ENCODE data around the gene ABCB10. TPM values are rescaled to one million over a fixed set of nuclear protein-coding genes. Genes with fewer than 3 reads are reported as not detected.
A peak's percentile ranks its signal among the peaks of the same experiment; 100 is the strongest.

ABCB10 gene
- total RNA-seq, 1 experiment from 2014 or later, result 13.8 TPM

- Histone ChIP-seq H2BK120ac (ENCODE audit: low read depth, low read length, poor library complexity, severe bottlenecking) (no peak overlapping the region), H2AFZ (ENCODE audit: low read length) (no peak overlapping the region), H3K79me1 (ENCODE audit: insufficient read depth, low read depth, low read length, poor library complexity, severe bottlenecking) (no peaks in the 10 kb centered on the region), H3K4me1 (ENCODE audit: insufficient read depth, low read length) (no peaks in the 10 kb centered on the region), H3K9me3 (ENCODE audit: control insufficient read depth, low read depth, low read length) (no peaks in the 10 kb centered on the region), H4K91ac (ENCODE audit: insufficient read length, low read depth, low read length) (no peak overlapping the region), H3T11ph (ENCODE audit: low read length) (no peak overlapping the region), H3K27me3 (ENCODE audit: insufficient read depth, low read length) (no peaks in the 10 kb centered on the region), H4K20me1 (ENCODE audit: control insufficient read depth, insufficient read depth, insufficient read length) (no peaks in the 10 kb centered on the region), H2AK5ac (ENCODE audit: insufficient read length, low read length) (no peak overlapping the region), H2BK20ac (ENCODE audit: low read depth, low read length, poor library complexity, severe bottlenecking) (no peak overlapping the region), H3K56ac (ENCODE audit: insufficient read length, low read depth, low read length) (no peak overlapping the region), H3K18ac (ENCODE audit: insufficient read length, low read depth, low read length) (no peak overlapping the region), H3K27ac (ENCODE audit: insufficient read length, low read depth, low read length) (no peak overlapping the region), H3K23me2 (ENCODE audit: insufficient read length, low read depth, low read length, poor library complexity, severe bottlenecking) (no peaks in the 10 kb centered on the region), H3K14ac (ENCODE audit: insufficient read depth, low read length) (no peak overlapping the region), H2BK12ac (ENCODE audit: insufficient read length, low read depth, low read length) (no peak overlapping the region), H3K23ac (ENCODE audit: insufficient read length, low read depth, low read length) (no peak overlapping the region), H2BK5ac (ENCODE audit: insufficient read length, low read length) (no peak overlapping the region), H2BK15ac (ENCODE audit: low read depth, low read length) (no peak overlapping the region), H3K9ac (ENCODE audit: extremely low read depth, insufficient read length, low read length) (no peak overlapping the region), H3K4ac (ENCODE audit: low read depth, low read length) (no peak overlapping the region), H4K5ac (ENCODE audit: insufficient read length, low read depth, low read length) (no peak overlapping the region), H3K4me2 (ENCODE audit: insufficient read depth, insufficient read length, low read length) (no peak overlapping the region), H4K8ac (replicated peaks; ENCODE audit: insufficient read length, low read depth, low read length) (no peak overlapping the region), H3K79me2 (ENCODE audit: insufficient read depth, low read length) (no peaks in the 10 kb centered on the region)
- no peak overlapping the region for H3K4me3 Mint-ChIP-seq
- H3K27me3 Mint-ChIP-seq (ENCODE audit: low read depth), result no peaks in the 10 kb centered on the region
- peaks cover 19 to 73% (median 52%) of the 10 kb centered on the region in 3 experiments; a peak in 6 of 7 replicates for H3K36me3 Mint-ChIP-seq (ENCODE audit: insufficient read depth in 1 of 3, low read depth in 3 of 3)
- no peak for DNase-seq
- H3K9me3 Mint-ChIP-seq, result no peaks in the 10 kb centered on the region
- H3K27ac Mint-ChIP-seq, result peak overlapping the region in 1 of 3 experiments; percentile 87; a peak in 3 of 7 replicates
- no peaks in the 10 kb centered on the region for H3K4me1 Mint-ChIP-seq
- TF ChIP-seq, protein P1, sequence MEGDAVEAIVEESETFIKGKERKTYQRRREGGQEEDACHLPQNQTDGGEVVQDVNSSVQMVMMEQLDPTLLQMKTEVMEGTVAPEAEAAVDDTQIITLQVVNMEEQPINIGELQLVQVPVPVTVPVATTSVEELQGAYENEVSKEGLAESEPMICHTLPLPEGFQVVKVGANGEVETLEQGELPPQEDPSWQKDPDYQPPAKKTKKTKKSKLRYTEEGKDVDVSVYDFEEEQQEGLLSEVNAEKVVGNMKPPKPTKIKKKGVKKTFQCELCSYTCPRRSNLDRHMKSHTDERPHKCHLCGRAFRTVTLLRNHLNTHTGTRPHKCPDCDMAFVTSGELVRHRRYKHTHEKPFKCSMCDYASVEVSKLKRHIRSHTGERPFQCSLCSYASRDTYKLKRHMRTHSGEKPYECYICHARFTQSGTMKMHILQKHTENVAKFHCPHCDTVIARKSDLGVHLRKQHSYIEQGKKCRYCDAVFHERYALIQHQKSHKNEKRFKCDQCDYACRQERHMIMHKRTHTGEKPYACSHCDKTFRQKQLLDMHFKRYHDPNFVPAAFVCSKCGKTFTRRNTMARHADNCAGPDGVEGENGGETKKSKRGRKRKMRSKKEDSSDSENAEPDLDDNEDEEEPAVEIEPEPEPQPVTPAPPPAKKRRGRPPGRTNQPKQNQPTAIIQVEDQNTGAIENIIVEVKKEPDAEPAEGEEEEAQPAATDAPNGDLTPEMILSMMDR (conservative IDR thresholded peaks at IDR 0.05), result no peak
- no CpG with 5 or more reads among the region's 3 CpGs for WGBS (ENCODE audit: extremely low coverage, insufficient read length, low lambda C conversion rate)
Measured at GRCh38 chr1:229471175-229471574, 87.3 kb downstream of the ABCB10 start.

Measured in H9 (cell line).